ENCODE results near the gene GOLGA6A. TPM values are rescaled to one million over a fixed set of nuclear protein-coding genes. Genes with fewer than 3 reads are reported as not detected.

GOLGA6A gene
- total and polyA plus RNA-seq, 2 of the 8 experiments (the other 6 are each of a cell fraction or from before 2014, with no cell fraction given) = 0.80 to 1.0 TPM

DNA sequence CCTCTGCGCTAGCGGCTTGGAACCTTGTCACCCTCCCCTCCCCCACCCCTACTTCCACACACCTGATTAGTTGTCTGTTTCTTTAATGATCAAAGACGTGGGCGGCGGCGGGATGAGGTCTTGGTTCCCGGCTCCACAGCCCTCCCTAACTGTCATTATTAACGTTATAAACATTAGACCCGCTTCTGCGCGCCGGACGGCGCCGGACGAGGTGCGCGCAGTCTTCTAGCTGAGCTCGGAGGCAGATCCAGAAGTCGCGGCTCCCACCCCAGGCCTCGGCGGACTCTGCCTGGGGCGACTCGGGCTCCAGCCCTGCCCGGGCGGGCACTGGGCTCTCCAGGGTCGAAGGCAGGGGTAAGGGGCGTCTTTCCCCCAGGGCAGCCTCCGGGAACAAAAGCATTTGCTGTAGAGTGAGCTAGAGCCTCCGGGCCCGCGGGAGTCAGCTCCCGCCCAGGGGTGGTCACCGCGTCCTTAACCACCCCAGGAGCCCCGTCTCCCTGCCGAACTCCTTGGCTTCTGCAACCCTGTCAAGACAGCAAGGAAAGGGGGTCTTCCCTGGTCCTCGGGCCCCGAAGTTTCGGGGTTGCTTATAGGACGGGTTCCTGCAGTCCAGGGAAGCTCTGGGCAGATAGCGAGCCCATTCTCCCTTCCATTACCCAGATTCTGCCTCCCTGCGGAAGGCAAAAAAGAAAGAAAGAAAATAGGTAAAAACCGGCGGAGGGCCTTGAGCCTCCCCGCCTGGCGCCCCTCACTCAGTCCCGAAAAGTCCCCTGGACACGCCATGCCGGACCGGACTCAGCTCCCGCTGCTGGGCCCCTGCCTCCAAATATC lies 45.8 kb upstream of the GOLGA6A start (continued):
- TF ChIP-seq, protein P1, sequence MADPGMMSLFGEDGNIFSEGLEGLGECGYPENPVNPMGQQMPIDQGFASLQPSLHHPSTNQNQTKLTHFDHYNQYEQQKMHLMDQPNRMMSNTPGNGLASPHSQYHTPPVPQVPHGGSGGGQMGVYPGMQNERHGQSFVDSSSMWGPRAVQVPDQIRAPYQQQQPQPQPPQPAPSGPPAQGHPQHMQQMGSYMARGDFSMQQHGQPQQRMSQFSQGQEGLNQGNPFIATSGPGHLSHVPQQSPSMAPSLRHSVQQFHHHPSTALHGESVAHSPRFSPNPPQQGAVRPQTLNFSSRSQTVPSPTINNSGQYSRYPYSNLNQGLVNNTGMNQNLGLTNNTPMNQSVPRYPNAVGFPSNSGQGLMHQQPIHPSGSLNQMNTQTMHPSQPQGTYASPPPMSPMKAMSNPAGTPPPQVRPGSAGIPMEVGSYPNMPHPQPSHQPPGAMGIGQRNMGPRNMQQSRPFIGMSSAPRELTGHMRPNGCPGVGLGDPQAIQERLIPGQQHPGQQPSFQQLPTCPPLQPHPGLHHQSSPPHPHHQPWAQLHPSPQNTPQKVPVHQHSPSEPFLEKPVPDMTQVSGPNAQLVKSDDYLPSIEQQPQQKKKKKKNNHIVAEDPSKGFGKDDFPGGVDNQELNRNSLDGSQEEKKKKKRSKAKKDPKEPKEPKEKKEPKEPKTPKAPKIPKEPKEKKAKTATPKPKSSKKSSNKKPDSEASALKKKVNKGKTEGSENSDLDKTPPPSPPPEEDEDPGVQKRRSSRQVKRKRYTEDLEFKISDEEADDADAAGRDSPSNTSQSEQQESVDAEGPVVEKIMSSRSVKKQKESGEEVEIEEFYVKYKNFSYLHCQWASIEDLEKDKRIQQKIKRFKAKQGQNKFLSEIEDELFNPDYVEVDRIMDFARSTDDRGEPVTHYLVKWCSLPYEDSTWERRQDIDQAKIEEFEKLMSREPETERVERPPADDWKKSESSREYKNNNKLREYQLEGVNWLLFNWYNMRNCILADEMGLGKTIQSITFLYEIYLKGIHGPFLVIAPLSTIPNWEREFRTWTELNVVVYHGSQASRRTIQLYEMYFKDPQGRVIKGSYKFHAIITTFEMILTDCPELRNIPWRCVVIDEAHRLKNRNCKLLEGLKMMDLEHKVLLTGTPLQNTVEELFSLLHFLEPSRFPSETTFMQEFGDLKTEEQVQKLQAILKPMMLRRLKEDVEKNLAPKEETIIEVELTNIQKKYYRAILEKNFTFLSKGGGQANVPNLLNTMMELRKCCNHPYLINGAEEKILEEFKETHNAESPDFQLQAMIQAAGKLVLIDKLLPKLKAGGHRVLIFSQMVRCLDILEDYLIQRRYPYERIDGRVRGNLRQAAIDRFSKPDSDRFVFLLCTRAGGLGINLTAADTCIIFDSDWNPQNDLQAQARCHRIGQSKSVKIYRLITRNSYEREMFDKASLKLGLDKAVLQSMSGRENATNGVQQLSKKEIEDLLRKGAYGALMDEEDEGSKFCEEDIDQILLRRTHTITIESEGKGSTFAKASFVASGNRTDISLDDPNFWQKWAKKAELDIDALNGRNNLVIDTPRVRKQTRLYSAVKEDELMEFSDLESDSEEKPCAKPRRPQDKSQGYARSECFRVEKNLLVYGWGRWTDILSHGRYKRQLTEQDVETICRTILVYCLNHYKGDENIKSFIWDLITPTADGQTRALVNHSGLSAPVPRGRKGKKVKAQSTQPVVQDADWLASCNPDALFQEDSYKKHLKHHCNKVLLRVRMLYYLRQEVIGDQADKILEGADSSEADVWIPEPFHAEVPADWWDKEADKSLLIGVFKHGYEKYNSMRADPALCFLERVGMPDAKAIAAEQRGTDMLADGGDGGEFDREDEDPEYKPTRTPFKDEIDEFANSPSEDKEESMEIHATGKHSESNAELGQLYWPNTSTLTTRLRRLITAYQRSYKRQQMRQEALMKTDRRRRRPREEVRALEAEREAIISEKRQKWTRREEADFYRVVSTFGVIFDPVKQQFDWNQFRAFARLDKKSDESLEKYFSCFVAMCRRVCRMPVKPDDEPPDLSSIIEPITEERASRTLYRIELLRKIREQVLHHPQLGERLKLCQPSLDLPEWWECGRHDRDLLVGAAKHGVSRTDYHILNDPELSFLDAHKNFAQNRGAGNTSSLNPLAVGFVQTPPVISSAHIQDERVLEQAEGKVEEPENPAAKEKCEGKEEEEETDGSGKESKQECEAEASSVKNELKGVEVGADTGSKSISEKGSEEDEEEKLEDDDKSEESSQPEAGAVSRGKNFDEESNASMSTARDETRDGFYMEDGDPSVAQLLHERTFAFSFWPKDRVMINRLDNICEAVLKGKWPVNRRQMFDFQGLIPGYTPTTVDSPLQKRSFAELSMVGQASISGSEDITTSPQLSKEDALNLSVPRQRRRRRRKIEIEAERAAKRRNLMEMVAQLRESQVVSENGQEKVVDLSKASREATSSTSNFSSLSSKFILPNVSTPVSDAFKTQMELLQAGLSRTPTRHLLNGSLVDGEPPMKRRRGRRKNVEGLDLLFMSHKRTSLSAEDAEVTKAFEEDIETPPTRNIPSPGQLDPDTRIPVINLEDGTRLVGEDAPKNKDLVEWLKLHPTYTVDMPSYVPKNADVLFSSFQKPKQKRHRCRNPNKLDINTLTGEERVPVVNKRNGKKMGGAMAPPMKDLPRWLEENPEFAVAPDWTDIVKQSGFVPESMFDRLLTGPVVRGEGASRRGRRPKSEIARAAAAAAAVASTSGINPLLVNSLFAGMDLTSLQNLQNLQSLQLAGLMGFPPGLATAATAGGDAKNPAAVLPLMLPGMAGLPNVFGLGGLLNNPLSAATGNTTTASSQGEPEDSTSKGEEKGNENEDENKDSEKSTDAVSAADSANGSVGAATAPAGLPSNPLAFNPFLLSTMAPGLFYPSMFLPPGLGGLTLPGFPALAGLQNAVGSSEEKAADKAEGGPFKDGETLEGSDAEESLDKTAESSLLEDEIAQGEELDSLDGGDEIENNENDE (IDR thresholded peaks at IDR 0.05; ENCODE audit: insufficient replicate concordance, low read length) = no peak
- no peak for TF ChIP-seq RXRA (IDR thresholded peaks at IDR 0.05; ENCODE audit: insufficient read depth, low read depth, low read length)
- no peak for TF ChIP-seq POLR2A (IDR thresholded peaks at IDR 0.05; ENCODE audit: control extremely low read depth in 1 of 2, low read depth in 2 of 2, low read length in 2 of 2)
- TF ChIP-seq EP300 (IDR thresholded peaks at IDR 0.05; ENCODE audit: borderline replicate concordance in 1 of 2, low read depth in 2 of 2, low read length in 2 of 2) = no peak
- TF ChIP-seq MAFK (IDR thresholded peaks at IDR 0.05; ENCODE audit: low read depth, low read length) = no peak
- no peak for TF ChIP-seq SIRT6 (IDR thresholded peaks at IDR 0.05; ENCODE audit: low read length)

Data from H1 (cell line).